HEK293 (cell line): ENCODE measurements around the gene SLC22A31.
A peak's percentile ranks its signal among the peaks of the same experiment; 100 is the strongest.

Source experiments
- EGR2 ChIP-seq: fragments of 450-650 bp; formaldehyde crosslinking; IDR thresholded peaks from 2 replicates; pipeline ENCODE4 v1.5.1; 2016; ENCODE audit warnings: low read depth, missing biosample characterization, missing genetic modification characterization
- GLIS1 ChIP-seq: fragments of 450-650 bp; formaldehyde crosslinking; IDR thresholded peaks from 2 replicates; pipeline ENCODE4 v1.5.1; 2016; ENCODE audit warnings: missing biosample characterization, missing genetic modification characterization
- GLIS2 ChIP-seq: fragments of 450-650 bp; formaldehyde crosslinking; IDR thresholded peaks from 2 replicates; pipeline ENCODE4 v1.5.1; 2016; ENCODE audit warnings: missing biosample characterization, missing genetic modification characterization
- HIC1 ChIP-seq: fragments of 450-650 bp; formaldehyde crosslinking; IDR thresholded peaks from 2 replicates; pipeline ENCODE4 v1.5.1; 2016; ENCODE audit warnings: missing biosample characterization, missing genetic modification characterization
- IKZF3 ChIP-seq: fragments of 450-650 bp; IDR thresholded peaks from 2 replicates; pipeline ENCODE4 v1.5.0; 2018; ENCODE audit warnings: missing biosample characterization, mild to moderate bottlenecking, missing genetic modification characterization, moderate library complexity
- KLF9 ChIP-seq: fragments of 450-650 bp; formaldehyde crosslinking; IDR thresholded peaks from 2 replicates; pipeline ENCODE4 v1.5.1; 2016; ENCODE audit warnings: missing biosample characterization, missing genetic modification characterization, low read depth
- OVOL3 ChIP-seq: fragments of 450-650 bp; formaldehyde crosslinking; IDR thresholded peaks from 2 replicates; pipeline ENCODE4 v1.5.1; 2016; ENCODE audit warnings: missing biosample characterization, missing genetic modification characterization
- SP3 ChIP-seq: fragments of 450-650 bp; formaldehyde crosslinking; IDR thresholded peaks from 2 replicates; pipeline ENCODE4 v1.5.1; 2016; ENCODE audit warnings: missing biosample characterization, missing genetic modification characterization
- SP7 ChIP-seq: fragments of 450-650 bp; formaldehyde crosslinking; IDR thresholded peaks from 2 replicates; pipeline ENCODE4 v1.5.1; 2016; ENCODE audit warnings: missing biosample characterization, missing genetic modification characterization
- WT1 ChIP-seq: fragments of 450-650 bp; formaldehyde crosslinking; IDR thresholded peaks from 2 replicates; pipeline ENCODE4 v1.5.1; 2016; ENCODE audit warnings: missing biosample characterization, missing genetic modification characterization
- ZBTB17 ChIP-seq: fragments of 450-650 bp; formaldehyde crosslinking; IDR thresholded peaks from 2 replicates; pipeline ENCODE4 v1.5.1; 2016; ENCODE audit warnings: missing biosample characterization, missing genetic modification characterization
- ZBTB48 ChIP-seq: fragments of 450-650 bp; formaldehyde crosslinking; IDR thresholded peaks from 2 replicates; pipeline ENCODE4 v1.5.1; 2016; ENCODE audit warnings: missing biosample characterization, missing genetic modification characterization
- ZBTB7A ChIP-seq: fragments of 450-650 bp; formaldehyde crosslinking; IDR thresholded peaks from 2 replicates; pipeline ENCODE4 v1.5.1; 2016; ENCODE audit warnings: low read depth, missing biosample characterization, missing genetic modification characterization
- ZNF2 ChIP-seq: fragments of 450-650 bp; formaldehyde crosslinking; IDR thresholded peaks from 2 replicates; pipeline ENCODE4 v1.5.1; 2016; ENCODE audit warnings: missing biosample characterization, missing genetic modification characterization
- ZNF324 ChIP-seq: fragments of 450-650 bp; formaldehyde crosslinking; IDR thresholded peaks from 2 replicates; pipeline ENCODE4 v1.5.1; 2016; ENCODE audit warnings: missing biosample characterization, missing genetic modification characterization
- ZNF341 ChIP-seq: fragments of 450-650 bp; formaldehyde crosslinking; IDR thresholded peaks from 2 replicates; pipeline ENCODE4; 2016; ENCODE audit warnings: low read depth, missing biosample characterization, missing genetic modification characterization
- ZNF362 ChIP-seq: fragments of 450-650 bp; formaldehyde crosslinking; IDR thresholded peaks from 2 replicates; pipeline ENCODE4 v1.5.1; 2016; ENCODE audit warnings: missing biosample characterization, missing genetic modification characterization
- ZNF548 ChIP-seq: fragments of 450-650 bp; formaldehyde crosslinking; IDR thresholded peaks from 2 replicates; pipeline ENCODE4 v1.5.1; 2016; ENCODE audit warnings: missing biosample characterization, missing genetic modification characterization
- ZNF610 ChIP-seq: fragments of 450-650 bp; formaldehyde crosslinking; IDR thresholded peaks from 2 replicates; pipeline ENCODE4 v1.5.1; 2016; ENCODE audit warnings: missing biosample characterization, missing genetic modification characterization, borderline replicate concordance
- ZNF629 ChIP-seq: fragments of 450-650 bp; formaldehyde crosslinking; IDR thresholded peaks from 2 replicates; pipeline ENCODE4 v1.5.1; 2017; ENCODE audit warnings: missing biosample characterization, missing genetic modification characterization
- ZNF843 ChIP-seq: fragments of 450-650 bp; formaldehyde crosslinking; IDR thresholded peaks from 2 replicates; pipeline ENCODE4 v1.5.1; 2016; ENCODE audit warnings: missing biosample characterization, missing genetic modification characterization
- ZSCAN16 ChIP-seq: fragments of 450-650 bp; formaldehyde crosslinking; IDR thresholded peaks from 2 replicates; pipeline ENCODE4 v1.5.1; 2016; ENCODE audit warnings: missing biosample characterization, missing genetic modification characterization
- ZXDB ChIP-seq: fragments of 450-650 bp; formaldehyde crosslinking; IDR thresholded peaks from 2 replicates; pipeline ENCODE4 v1.5.1; 2016; ENCODE audit warnings: missing biosample characterization, missing genetic modification characterization
- TF ChIP-seq, protein P1 (sequence below): fragments of 450-650 bp; formaldehyde crosslinking; IDR thresholded peaks from 2 replicates; pipeline ENCODE4 v1.5.1; 2016; ENCODE audit warnings: missing biosample characterization, missing genetic modification characterization, borderline replicate concordance
- TF ChIP-seq, protein P2 (sequence below): fragments of 450-650 bp; formaldehyde crosslinking; IDR thresholded peaks from 2 replicates; pipeline ENCODE4 v1.5.1; 2016; ENCODE audit warnings: missing biosample characterization, missing genetic modification characterization
- TF ChIP-seq, protein P3 (sequence below): fragments of 450-650 bp; formaldehyde crosslinking; IDR thresholded peaks from 2 replicates; pipeline ENCODE4 v1.5.1; 2016; ENCODE audit warnings: missing biosample characterization, missing genetic modification characterization
- TF ChIP-seq, protein P4 (sequence below): fragments of 450-650 bp; formaldehyde crosslinking; IDR thresholded peaks from 2 replicates; pipeline ENCODE4 v1.5.1; 2016; ENCODE audit warnings: missing biosample characterization, missing genetic modification characterization

The SLC22A31 gene

DNA sequence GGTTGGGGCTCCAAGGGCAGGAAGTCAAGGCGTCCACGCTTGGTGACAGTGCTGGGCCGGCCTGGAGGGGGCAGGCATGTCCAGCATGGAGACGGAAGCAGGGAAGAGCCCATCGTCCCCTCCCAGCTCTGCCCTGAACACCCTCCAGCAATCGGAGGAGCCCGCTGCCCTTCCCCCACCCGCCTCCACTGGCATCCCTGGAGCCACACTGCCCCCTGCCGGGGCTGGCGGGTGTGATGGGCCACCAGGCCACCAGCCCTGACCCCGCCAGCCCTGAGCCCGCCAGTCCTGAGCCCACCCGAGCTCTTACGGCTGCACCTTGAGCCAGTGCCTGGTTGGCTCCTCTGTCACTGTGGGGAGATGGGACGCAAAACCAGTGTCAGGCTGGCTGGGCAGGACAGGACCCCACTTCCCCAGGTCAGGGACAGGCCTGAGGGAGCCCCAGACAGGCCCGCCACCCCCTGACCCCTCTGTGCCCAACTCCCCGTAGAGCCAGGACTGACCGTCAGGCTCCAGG lies 32.9 kb downstream of the SLC22A31 start (continued):
- no peak for TF ChIP-seq ZNF362
- no peak for TF ChIP-seq ZNF610 (tag by site-specific recombination)
- 0 out of 2 replicates have a peak, but pooled peaks have one; percentile 39 for TF ChIP-seq GLIS1
- TF ChIP-seq, protein P1, sequence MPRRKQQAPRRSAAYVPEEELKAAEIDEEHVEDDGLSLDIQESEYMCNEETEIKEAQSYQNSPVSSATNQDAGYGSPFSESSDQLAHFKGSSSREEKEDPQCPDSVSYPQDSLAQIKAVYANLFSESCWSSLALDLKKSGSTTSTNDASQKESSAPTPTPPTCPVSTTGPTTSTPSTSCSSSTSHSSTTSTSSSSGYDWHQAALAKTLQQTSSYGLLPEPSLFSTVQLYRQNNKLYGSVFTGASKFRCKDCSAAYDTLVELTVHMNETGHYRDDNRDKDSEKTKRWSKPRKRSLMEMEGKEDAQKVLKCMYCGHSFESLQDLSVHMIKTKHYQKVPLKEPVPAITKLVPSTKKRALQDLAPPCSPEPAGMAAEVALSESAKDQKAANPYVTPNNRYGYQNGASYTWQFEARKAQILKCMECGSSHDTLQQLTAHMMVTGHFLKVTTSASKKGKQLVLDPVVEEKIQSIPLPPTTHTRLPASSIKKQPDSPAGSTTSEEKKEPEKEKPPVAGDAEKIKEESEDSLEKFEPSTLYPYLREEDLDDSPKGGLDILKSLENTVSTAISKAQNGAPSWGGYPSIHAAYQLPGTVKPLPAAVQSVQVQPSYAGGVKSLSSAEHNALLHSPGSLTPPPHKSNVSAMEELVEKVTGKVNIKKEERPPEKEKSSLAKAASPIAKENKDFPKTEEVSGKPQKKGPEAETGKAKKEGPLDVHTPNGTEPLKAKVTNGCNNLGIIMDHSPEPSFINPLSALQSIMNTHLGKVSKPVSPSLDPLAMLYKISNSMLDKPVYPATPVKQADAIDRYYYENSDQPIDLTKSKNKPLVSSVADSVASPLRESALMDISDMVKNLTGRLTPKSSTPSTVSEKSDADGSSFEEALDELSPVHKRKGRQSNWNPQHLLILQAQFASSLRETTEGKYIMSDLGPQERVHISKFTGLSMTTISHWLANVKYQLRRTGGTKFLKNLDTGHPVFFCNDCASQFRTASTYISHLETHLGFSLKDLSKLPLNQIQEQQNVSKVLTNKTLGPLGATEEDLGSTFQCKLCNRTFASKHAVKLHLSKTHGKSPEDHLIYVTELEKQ = no peak
- peak; percentile 12; the same call in 1 of the 2 replicates for TF ChIP-seq ZSCAN16 (tag by site-specific recombination)
- 0 out of 2 replicates have a peak, but pooled peaks have one; percentile 50 for TF ChIP-seq ZNF2 (tag by site-specific recombination)
- no peak for TF ChIP-seq ZNF548 (tag by site-specific recombination)
- 0 out of 2 replicates have a peak, but pooled peaks have one; percentile 54 for TF ChIP-seq ZBTB7A (tag by site-specific recombination)
- peak; percentile 53 for TF ChIP-seq KLF9
- TF ChIP-seq SP7 = peak; percentile 45; the same call in 1 of the 2 replicates
- TF ChIP-seq GLIS2 (tag by site-specific recombination) = peak; percentile 9; the same call in 1 of the 2 replicates
- TF ChIP-seq ZNF629 (tag by site-specific recombination) = peak; percentile 45; the same call in 1 of the 2 replicates
- peak; percentile 57; the same call in 1 of the 2 replicates for TF ChIP-seq ZNF843 (tag by site-specific recombination)
- TF ChIP-seq ZNF341 (tag by site-specific recombination) = peak; percentile 89
- peak; percentile 54; the same call in 1 of the 2 replicates for TF ChIP-seq HIC1 (tag by site-specific recombination)
- peak; percentile 60 for TF ChIP-seq ZBTB48
- 0 out of 2 replicates have a peak, but pooled peaks have one; percentile 19 for TF ChIP-seq EGR2 (tag by site-specific recombination)
- TF ChIP-seq ZXDB (tag by site-specific recombination) = peak; percentile 75
- 0 out of 2 replicates have a peak, but pooled peaks have one; percentile 26 for TF ChIP-seq ZNF324 (tag by site-specific recombination)
- no peak for TF ChIP-seq OVOL3 (tag by site-specific recombination)
- TF ChIP-seq, protein P2, sequence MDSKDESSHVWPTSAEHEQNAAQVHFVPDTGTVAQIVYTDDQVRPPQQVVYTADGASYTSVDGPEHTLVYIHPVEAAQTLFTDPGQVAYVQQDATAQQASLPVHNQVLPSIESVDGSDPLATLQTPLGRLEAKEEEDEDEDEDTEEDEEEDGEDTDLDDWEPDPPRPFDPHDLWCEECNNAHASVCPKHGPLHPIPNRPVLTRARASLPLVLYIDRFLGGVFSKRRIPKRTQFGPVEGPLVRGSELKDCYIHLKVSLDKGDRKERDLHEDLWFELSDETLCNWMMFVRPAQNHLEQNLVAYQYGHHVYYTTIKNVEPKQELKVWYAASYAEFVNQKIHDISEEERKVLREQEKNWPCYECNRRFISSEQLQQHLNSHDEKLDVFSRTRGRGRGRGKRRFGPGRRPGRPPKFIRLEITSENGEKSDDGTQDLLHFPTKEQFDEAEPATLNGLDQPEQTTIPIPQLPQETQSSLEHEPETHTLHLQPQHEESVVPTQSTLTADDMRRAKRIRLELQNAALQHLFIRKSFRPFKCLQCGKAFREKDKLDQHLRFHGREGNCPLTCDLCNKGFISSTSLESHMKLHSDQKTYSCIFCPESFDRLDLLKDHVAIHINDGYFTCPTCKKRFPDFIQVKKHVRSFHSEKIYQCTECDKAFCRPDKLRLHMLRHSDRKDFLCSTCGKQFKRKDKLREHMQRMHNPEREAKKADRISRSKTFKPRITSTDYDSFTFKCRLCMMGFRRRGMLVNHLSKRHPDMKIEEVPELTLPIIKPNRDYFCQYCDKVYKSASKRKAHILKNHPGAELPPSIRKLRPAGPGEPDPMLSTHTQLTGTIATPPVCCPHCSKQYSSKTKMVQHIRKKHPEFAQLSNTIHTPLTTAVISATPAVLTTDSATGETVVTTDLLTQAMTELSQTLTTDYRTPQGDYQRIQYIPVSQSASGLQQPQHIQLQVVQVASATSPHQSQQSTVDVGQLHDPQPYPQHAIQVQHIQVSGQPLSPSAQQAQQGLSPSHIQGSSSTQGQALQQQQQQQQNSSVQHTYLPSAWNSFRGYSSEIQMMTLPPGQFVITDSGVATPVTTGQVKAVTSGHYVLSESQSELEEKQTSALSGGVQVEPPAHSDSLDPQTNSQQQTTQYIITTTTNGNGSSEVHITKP (tag by site-specific recombination) = peak; percentile 82
- TF ChIP-seq SP3 = peak; percentile 34; the same call in 1 of the 2 replicates
- TF ChIP-seq, protein P3, sequence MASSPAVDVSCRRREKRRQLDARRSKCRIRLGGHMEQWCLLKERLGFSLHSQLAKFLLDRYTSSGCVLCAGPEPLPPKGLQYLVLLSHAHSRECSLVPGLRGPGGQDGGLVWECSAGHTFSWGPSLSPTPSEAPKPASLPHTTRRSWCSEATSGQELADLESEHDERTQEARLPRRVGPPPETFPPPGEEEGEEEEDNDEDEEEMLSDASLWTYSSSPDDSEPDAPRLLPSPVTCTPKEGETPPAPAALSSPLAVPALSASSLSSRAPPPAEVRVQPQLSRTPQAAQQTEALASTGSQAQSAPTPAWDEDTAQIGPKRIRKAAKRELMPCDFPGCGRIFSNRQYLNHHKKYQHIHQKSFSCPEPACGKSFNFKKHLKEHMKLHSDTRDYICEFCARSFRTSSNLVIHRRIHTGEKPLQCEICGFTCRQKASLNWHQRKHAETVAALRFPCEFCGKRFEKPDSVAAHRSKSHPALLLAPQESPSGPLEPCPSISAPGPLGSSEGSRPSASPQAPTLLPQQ (tag by site-specific recombination) = peak; percentile 77
- TF ChIP-seq, protein P4, sequence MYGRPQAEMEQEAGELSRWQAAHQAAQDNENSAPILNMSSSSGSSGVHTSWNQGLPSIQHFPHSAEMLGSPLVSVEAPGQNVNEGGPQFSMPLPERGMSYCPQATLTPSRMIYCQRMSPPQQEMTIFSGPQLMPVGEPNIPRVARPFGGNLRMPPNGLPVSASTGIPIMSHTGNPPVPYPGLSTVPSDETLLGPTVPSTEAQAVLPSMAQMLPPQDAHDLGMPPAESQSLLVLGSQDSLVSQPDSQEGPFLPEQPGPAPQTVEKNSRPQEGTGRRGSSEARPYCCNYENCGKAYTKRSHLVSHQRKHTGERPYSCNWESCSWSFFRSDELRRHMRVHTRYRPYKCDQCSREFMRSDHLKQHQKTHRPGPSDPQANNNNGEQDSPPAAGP (tag by site-specific recombination) = peak; percentile 90
- peak; percentile 38; the same call in 1 of the 2 replicates for TF ChIP-seq ZBTB17 (tag by site-specific recombination)
- TF ChIP-seq WT1 = 0 out of 2 replicates have a peak, but pooled peaks have one; percentile 30
- TF ChIP-seq IKZF3 (tag by site-specific recombination) = 0 out of 2 replicates have a peak, but pooled peaks have one; percentile 24
